Osteoblast (primary cell): Measurements from ENCODE around the gene LIX1. TPM values are rescaled to one million over a fixed set of nuclear protein-coding genes. Genes with fewer than 3 reads are reported as not detected.

ENCODE experiments used
- DNase-seq: peaks from one replicate; pipeline ENCODE4 v3.0.0; 2011; ENCODE audit warnings: low spot score, mixed read lengths; ENCODE audit not compliant: insufficient read length; ENCODE audit errors: missing footprints
- H2AFZ ChIP-seq: 2 replicates; pipeline ENCODE4 v1.6.0; 2011; ENCODE audit warnings: mild to moderate bottlenecking, low read length
- H3K27ac ChIP-seq: 2 replicates; pipeline ENCODE4 v1.5.1; 2011; ENCODE audit warnings: mild to moderate bottlenecking, low read depth, low read length, moderate library complexity
- H3K27me3 ChIP-seq: 2 replicates; pipeline ENCODE4 v1.6.0; 2012; ENCODE audit warnings: mild to moderate bottlenecking, control low read depth, inconsistent platforms, low read length, moderate library complexity; ENCODE audit not compliant: insufficient read depth
- H3K36me3 ChIP-seq: 2 replicates; pipeline ENCODE4 v1.5.1; 2011; ENCODE audit warnings: mild to moderate bottlenecking, low read length, control low read depth, moderate library complexity; ENCODE audit not compliant: insufficient read depth
- H3K4me1 ChIP-seq: 2 replicates; pipeline ENCODE4 v1.5.1; 2011; ENCODE audit warnings: mild to moderate bottlenecking, low read length, control low read depth, moderate library complexity; ENCODE audit not compliant: insufficient read depth
- H3K4me2 ChIP-seq: 2 replicates; pipeline ENCODE4 v1.6.0; 2011; ENCODE audit warnings: mild to moderate bottlenecking, low read length; ENCODE audit not compliant: insufficient read depth
- H3K4me3 ChIP-seq: fragments of 200-600 bp; sonication (generic); 3 replicates; pipeline ENCODE4 v1.5.1; 2012; ENCODE audit warnings: mild to moderate bottlenecking, low read length, inconsistent platforms; ENCODE audit not compliant: insufficient read depth
- H3K79me2 ChIP-seq: 2 replicates; pipeline ENCODE4 v1.6.0; 2012; ENCODE audit warnings: mild to moderate bottlenecking, low read length, control low read depth, inconsistent platforms; ENCODE audit not compliant: insufficient read depth
- H3K9me3 ChIP-seq: 2 replicates; pipeline ENCODE4 v1.5.1; 2011; ENCODE audit warnings: low read depth, low read length, control low read depth
- H4K20me1 ChIP-seq: 2 replicates; pipeline ENCODE4 v1.6.0; 2012; ENCODE audit warnings: mild to moderate bottlenecking, low read length, control low read depth; ENCODE audit not compliant: insufficient read depth
- CTCF ChIP-seq: IDR thresholded peaks from 2 replicates; pipeline ENCODE4 v1.5.1; 2011; ENCODE audit warnings: mild to moderate bottlenecking, low read depth, low read length, moderate library complexity; ENCODE audit errors: extremely low read depth
- small RNA-seq: library from RNA; depleted of rRNA; stranded (forward); fragments of <200 nt; gene quantifications from one replicate; pipeline ENCODE3, GENCODE V24; 2012
- total RNA-seq: library from RNA; depleted of rRNA; stranded (reverse); fragments of >200 nt; gene quantifications from 2 replicates; pipeline ENCODE4 v1.2.3, GENCODE V29; 2012

LIX1 gene
- total RNA-seq, 1 donor, result not detected

GRCh38 chr5:97042996-97043395 lies 99.4 kb downstream of the LIX1 start:
- no peaks in the 10 kb centered on the region for H3K9me3 ChIP-seq
- H4K20me1 ChIP-seq, result no peaks in the 10 kb centered on the region
- H3K4me2 ChIP-seq, result no peak overlapping the region
- no peak for TF ChIP-seq CTCF
- H3K79me2 ChIP-seq, result no peaks in the 10 kb centered on the region
- DNase-seq, result no peak
- H3K4me3 ChIP-seq, result no peak overlapping the region
- H3K4me1 ChIP-seq, result peaks cover 6% of the 10 kb centered on the region
- no peaks in the 10 kb centered on the region for H3K36me3 ChIP-seq
- no peak overlapping the region for H2AFZ ChIP-seq
- no peak overlapping the region for H3K27ac ChIP-seq
- peaks cover 6% of the 10 kb centered on the region for H3K27me3 ChIP-seq

Small RNA genes lying within 50 kb of the gene (small RNA-seq; reads per million reads assigned to genes)
- not detected for gene RNU1-73P

Other genes with a start within 250 kb of the LIX1 start
- 44.9 and 53.6 TPM in 2 replicates for gene LNPEP, start 206.5 kb downstream of the LIX1 start, total RNA-seq
- gene RIOK2, start 40.6 kb upstream of the LIX1 start, total RNA-seq, result 29.7 and 32.1 TPM in 2 replicates